PC-9 (cell line): Measurements from ENCODE around the gene GPR146.

Experiments used
- EZH2 ChIP-seq: fragments of 200-600 bp; sonication (generic); IDR thresholded peaks from 2 replicates; pipeline ENCODE4 v1.8.0; 2017; ENCODE audit warnings: antibody characterized with exemption, low read depth
- TF ChIP-seq, protein P1 (sequence below): fragments of 200-600 bp; sonication (generic); conservative IDR thresholded peaks from 2 replicates; pipeline ENCODE4 v1.6.1; 2017; ENCODE audit warnings: mixed run types, antibody characterized with exemption, mild to moderate bottlenecking, moderate library complexity

DNA sequence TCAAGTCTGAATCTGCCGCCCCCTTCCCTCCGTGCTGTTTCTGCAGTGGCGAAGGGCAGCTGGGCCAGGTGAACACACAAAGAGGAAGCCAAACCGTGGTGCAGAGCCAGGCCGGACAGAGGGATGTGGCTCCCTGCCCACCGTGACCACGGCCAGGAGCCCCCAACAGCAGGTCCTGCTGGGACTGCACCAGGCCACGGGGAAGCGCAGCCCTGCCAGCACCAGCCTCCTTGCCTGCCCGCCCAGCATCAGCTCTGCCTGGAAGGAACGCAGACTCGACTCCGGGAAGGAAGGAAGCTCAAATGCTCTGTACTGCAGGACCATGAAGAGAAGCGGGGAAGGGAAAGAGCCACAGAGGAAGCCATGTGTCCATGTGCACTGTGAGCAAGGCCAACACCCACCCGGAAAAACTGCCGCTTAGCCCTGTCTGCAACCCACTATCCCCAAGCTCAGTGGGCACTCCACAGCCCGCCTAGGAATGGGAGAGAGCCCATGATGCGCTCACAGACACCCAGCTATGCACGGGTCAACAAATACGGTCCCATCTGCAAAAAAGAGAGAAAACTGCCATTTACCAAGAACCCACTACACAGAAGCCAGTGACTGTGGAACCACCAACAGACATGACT lies 62.6 kb downstream of the GPR146 start:
- TF ChIP-seq, protein P1, sequence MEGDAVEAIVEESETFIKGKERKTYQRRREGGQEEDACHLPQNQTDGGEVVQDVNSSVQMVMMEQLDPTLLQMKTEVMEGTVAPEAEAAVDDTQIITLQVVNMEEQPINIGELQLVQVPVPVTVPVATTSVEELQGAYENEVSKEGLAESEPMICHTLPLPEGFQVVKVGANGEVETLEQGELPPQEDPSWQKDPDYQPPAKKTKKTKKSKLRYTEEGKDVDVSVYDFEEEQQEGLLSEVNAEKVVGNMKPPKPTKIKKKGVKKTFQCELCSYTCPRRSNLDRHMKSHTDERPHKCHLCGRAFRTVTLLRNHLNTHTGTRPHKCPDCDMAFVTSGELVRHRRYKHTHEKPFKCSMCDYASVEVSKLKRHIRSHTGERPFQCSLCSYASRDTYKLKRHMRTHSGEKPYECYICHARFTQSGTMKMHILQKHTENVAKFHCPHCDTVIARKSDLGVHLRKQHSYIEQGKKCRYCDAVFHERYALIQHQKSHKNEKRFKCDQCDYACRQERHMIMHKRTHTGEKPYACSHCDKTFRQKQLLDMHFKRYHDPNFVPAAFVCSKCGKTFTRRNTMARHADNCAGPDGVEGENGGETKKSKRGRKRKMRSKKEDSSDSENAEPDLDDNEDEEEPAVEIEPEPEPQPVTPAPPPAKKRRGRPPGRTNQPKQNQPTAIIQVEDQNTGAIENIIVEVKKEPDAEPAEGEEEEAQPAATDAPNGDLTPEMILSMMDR: no peak
- no peak for TF ChIP-seq EZH2
